Putamen (tissue), 1 donor: ENCODE results near the gene ZFP36.

Experiments
- DNase-seq: peaks from one replicate; pipeline ENCODE4 v3.0.0-alpha.2; 2016; ENCODE audit warnings: low spot score

ZFP36 gene

GRCh38 chr19:39405958-39406655 is 540 bp upstream of the ZFP36 start:
- no peak for DNase-seq

GRCh38 chr19:39407410-39407659 is 688 bp downstream of the ZFP36 start:
- DNase-seq: no peak

GRCh38 chr19:39407660-39408391 is 1.2 kb downstream of the ZFP36 start:
- no peak for DNase-seq

GRCh38 chr19:39408392-39409207 is 2.0 kb downstream of the ZFP36 start:
- no peak for DNase-seq

- DNase-seq: no peak
Measured at GRCh38 chr19:39409208-39410016, 2.8 kb downstream of the ZFP36 start.

- no peak for DNase-seq
Measured at GRCh38 chr19:39410017-39410830, 3.6 kb downstream of the ZFP36 start.

GRCh38 chr19:39410831-39411080 is 4.1 kb downstream of the ZFP36 start:
- DNase-seq: no peak

- no peak for DNase-seq
Measured at GRCh38 chr19:39411081-39411831, 4.6 kb downstream of the ZFP36 start.

GRCh38 chr19:39411832-39412099 is 5.1 kb downstream of the ZFP36 start:
- peak; percentile 85 for DNase-seq

GRCh38 chr19:39412100-39412866 is 5.6 kb downstream of the ZFP36 start, which contains the start of gene PLEKHG2:
PLEKHG2 (plus strand) TSS chr19:39412669; CDS start chr19:39414087, 1,418 bp downstream.
- DNase-seq: peak; percentile 97

GRCh38 chr19:39412867-39413271 is 6.2 kb downstream of the ZFP36 start:
- DNase-seq: no peak

GRCh38 chr19:39413272-39413910 is 6.7 kb downstream of the ZFP36 start:
- no peak for DNase-seq

- no peak for DNase-seq
Measured at GRCh38 chr19:39413911-39414608, 7.4 kb downstream of the ZFP36 start.

- no peak for DNase-seq
Measured at GRCh38 chr19:39415111-39416046, 8.7 kb downstream of the ZFP36 start.

GRCh38 chr19:39416152-39417120 is 9.8 kb downstream of the ZFP36 start:
- DNase-seq: no peak

GRCh38 chr19:39417463-39418181 is 11.0 kb downstream of the ZFP36 start:
- DNase-seq: no peak
